Measurements from ENCODE around the gene TRIM69.
"Not testable (repeated sequence)": the region's sequence is repeated elsewhere in the genome, so short reads cannot be mapped to it uniquely, and the experiment has no call there.

TRIM69 gene

DNA sequence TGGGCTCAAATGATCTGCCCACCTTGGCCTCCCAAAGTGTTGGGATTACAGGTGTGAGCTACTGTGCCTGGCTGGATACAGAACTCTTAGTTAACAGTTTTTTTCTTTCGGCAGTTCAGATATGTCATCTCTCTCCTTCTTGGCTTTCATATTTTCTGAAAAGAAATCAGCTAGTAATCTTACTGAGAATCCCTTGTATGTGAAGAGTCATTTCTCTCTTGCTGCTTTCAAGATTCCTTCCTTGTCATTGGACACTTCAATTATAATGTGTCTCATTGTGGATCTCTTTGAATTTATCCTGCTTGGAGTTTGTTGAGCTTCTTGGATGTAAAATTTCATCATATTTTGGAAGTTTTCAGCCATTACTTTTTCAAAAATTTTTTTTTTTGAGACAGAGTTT, 17.0 kb downstream of the TRIM69 start:
- DNase-seq = no peak

- DNase-seq = no peak
Measured at GRCh38 chr15:44763187-44763586, 26.9 kb downstream of the TRIM69 start.

DNA sequence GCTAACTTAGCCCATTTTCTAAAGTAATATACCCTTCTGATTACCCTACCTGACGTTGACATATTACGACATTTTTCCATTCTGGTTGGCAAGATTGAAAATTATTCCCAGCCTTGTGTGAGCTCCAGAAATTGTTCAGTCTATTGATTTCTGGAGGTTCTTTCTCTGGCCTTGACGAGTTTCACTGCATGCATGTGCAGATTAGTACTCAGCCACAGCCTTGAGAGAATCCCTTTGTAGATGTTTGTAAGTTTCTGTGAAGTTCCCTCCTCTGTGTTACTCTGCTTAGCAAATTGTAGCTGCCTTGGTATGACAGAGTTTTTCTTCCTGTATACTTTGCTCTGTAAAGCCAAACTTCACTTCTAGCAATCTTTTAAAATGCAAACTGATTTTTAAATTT, 27.5 kb downstream of the TRIM69 start:
- no peak for DNase-seq

- DNase-seq = no peak
Measured at GRCh38 chr15:44765036-44765435, 28.7 kb downstream of the TRIM69 start.

- no peak for DNase-seq
Measured at GRCh38 chr15:44769521-44769920, 33.2 kb downstream of the TRIM69 start.

DNA sequence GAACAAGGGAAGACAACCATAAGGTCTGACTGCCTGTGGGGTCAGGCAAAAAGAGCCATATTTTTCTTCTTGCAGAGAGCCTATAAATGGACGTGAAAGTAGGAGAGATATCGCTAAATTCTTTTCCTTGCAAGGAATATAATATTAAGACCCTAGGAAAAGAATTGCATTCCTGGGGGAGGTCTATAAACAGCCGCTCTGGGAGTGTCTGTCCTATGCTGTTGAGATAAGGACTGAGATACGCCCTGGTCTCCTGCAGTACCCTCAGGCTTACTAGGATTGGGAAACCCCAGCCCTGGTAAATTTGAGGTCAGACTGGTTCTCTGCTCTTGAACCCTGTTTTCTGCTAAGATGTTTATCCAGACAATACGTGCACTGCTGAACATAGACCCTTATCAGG, 34.4 kb downstream of the TRIM69 start:
- DNase-seq = not testable (repeated sequence)

DNA sequence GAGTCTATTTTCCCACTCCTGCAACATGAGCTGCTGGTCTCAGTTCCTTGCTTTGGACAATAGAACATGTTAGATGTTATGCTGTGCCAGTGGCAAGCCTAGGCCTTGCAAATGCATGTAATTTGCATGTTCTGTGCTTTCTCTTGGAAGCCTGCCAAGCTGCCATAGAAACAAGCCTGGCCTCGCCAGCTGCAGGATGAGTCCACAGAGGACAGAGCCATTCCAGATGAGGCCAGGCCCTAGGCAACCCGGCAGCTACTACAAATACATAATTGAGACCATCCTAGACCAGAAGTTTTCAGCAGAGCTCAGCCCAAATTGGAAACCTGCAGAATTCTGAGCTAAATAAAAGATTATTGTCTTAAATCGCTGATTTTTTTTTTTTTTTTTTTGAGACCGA, 39.6 kb downstream of the TRIM69 start:
- DNase-seq = no peak

DNA sequence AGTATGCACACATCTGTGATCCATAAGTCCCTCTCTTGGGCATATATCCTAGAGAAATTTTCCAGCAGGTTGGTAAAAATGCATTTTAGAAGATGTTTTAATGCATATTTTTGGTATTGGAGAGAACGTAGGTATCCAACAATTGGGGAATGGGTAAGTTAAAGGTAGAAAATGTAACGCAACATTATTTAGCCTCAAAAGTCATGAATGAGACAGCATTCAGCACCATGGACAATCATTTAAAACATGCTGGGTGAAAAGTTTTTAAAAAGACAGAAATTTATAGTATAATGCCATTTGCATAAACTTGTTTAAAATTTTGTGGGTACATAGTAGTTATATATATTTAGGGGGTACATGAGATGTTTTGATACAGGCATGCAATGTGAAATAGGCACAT, 43.4 kb downstream of the TRIM69 start:
- no peak for DNase-seq

- no peak for DNase-seq
Measured at GRCh38 chr15:44780608-44781007, 44.3 kb downstream of the TRIM69 start.

DNA sequence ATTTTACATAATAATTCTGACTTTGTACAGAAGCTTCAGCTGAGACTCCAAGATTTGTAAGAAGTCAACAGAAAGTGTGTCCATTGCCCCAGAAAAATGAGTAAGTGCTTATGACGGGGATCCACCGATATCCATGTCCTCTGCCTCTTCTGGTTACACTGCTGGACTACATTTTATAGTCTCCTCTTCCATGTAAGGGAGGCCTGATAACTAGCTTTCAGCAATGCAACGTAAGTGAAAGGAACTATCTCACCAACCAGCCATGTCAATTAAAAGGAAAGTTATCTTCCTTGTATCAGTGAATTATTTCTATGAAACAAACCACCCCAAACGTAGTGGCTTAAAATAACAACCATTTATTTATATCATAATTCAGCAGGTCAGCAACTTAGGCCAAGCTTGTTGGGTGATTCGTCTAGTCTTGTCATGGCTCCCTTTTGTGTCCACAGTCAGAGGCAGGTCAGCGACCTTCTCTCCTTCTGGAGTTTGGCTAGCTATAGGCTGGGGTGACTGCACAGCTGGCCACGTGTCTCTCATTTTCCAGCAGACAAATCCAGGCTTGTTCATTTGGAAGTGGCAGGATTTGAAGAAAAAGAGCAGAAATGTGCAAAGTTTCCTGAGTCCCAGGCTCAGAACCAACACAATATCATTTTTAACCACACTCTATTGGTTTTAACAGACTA, 44.9 kb downstream of the TRIM69 start:
- no peak for DNase-seq

DNA sequence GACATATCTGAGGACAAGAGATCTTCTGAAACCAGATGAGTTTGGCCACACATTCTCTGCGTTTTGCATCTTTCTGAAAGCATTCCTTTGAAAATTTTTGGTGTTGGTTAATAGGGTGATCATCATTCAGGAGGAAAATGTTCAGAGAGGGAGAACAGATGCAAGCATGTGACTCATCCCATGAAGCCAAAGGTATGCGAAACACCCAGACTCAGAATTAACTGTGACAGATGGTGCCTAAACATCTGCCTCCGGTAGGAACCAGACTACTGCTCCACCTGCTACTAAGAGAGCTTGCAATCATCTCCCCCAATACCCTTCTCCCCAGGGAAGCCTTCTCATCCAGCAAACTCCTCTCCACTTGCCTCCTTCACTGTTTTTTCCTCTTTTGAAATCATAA, 46.2 kb downstream of the TRIM69 start:
- DNase-seq = no peak

DNA sequence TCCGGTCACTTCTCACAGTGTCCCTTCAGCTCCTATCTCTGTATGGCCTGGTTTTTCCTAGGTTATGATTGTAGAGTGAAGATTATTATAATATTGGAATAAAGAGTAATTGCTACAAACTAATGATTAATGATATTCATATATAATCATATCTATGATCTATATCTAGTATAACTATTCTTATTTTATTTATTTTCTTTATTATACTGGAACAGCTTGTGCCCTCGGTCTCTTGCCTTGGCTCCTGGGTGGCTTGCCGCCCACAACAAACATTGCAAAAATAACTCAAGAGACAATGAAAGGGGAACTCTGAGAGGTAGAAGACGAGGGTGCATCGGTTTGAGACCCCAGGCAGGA, 48.6 kb downstream of the TRIM69 start:
- DNase-seq = not testable (repeated sequence)

- no peak for DNase-seq
Measured at GRCh38 chr15:44788748-44789147, 52.4 kb downstream of the TRIM69 start.

DNA sequence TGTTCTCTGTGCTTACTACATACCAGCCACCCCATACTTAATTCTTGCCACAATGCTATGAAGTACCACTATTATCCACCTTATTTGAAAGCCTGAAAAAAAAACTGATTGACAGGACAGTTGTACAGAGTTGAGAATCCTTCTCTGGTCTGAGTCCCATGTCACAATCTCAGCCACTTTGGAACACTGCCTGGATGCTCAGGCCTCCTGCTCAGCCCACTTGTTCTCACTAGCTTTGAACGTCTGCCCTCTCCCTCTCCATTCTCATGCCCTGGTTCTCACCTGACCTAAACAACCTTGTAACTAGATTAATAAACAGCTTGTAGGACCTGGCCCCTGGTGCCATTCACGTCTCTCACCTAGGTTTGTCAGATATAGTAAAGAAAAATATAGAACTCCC, 53.9 kb downstream of the TRIM69 start:
- DNase-seq = no peak

DNA sequence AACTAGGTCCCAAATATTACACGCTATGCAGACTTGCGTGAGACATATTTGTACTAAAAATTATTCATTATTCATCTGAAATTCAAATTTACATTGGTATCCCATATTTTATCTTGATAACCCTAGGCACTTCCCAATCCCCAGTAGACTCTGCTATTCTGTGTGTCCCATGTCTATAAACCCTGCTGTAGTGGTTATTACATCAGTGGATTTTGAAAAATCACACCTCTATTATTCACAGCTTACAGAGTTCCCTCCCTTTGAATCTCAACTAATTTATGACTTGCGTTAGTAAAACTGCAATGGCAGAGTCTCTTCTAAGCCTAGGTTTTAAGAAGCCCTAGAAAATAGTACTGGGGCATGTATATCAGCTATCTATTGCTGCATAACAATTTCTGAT, 54.3 kb downstream of the TRIM69 start:
- DNase-seq = no peak

DNA sequence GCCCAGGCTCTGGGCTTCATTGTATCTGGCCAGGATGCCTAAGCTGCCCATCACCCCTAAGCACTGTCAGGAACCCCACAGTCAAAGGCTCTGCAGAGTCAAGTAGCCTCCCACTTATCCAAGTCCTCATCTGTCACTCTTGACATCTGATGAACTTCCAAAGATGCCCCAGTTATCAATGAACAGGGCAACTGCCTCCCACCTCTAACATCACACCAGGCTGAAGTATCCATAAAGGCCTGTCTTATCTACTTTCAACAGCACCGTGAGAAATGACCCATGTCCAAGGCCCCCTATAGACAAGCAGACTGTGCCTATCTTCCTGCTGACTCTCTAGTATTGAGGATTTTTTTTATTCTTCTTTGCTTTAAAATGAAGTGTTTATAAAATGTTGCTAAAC, 56.4 kb downstream of the TRIM69 start:
- no peak for DNase-seq

- DNase-seq = no peak
Measured at GRCh38 chr15:44794072-44794471, 57.7 kb downstream of the TRIM69 start.

GRCh38 chr15:44796508-44796907, 60.2 kb downstream of the TRIM69 start:
- no peak for DNase-seq

DNA sequence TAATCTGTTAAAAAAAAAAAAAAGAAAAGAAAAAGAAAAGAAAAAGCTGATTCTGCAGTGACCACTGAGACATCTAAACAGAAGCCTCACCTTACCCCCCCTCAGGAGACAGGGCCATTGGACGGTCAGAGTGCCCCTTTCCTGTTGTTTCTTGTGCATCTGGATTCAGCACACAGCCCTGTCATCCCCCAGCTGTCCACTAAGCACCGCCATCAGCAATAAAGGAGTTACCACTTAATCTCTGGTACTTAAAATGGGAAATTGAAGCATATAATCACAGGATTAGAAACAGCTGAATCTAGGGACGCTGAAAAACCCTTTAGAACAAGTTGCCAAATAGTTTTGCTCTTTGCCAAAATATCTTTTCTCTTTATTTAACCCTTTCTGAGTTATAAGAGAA, 62.5 kb downstream of the TRIM69 start:
- DNase-seq = no peak

GRCh38 chr15:44801364-44801763, 65.0 kb downstream of the TRIM69 start:
- no peak for DNase-seq

- no peak for DNase-seq
Measured at GRCh38 chr15:44801797-44802196, 65.5 kb downstream of the TRIM69 start.

DNA sequence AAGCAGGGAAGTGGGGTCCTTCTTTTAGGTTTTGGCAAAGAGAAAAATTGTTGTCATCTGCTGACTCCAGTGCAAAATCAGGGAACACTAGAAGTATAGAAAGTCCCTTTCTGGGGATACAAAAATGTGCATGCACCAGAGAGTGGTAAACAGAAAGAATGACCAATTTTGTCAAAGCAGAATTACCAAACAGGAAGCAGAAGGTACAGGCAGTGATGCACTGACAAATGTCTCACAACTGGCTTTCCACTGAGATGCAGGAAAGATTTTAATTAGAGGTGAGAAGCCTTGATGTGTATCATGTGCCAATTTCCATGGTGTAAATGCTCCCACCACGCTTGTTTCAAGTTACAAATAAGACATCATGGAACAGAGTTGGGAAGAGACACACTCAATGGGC, 66.0 kb downstream of the TRIM69 start:
- no peak for DNase-seq

DNA sequence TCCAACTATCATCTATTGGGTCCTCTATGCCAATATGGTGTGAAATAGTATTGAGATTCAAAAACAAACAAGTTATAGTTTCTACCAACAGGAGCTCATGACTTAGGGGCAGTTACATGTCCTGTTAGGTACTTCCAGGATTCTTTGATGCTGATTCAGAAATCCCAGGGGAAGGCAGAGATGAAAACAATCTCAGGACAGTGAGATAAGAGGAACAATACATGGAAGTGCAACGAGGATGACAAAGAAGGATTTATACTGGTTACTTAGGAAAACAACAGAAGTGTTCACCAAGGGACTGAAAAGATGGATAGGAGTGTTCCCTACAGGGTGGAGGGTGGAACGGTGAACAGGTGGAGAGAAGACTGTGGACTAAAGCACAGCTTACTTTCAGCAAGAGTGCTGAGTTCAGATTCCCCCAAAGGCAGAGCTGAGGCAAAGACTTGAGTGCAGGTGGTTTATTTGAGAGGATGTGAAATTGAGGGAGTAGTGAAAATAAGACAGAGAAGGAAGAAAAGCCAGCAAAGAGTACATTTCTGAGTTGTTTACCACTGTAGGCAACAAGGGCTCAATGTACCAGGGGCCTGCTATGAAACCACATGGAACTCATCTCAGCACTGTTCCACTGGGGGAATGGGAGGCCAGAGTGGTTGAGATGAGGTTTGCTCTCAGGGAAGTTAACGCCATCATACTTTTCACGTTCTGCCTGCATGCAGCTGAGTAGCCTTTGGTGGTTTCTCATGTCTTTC, 68.1 kb downstream of the TRIM69 start:
- no peak for DNase-seq

DNA sequence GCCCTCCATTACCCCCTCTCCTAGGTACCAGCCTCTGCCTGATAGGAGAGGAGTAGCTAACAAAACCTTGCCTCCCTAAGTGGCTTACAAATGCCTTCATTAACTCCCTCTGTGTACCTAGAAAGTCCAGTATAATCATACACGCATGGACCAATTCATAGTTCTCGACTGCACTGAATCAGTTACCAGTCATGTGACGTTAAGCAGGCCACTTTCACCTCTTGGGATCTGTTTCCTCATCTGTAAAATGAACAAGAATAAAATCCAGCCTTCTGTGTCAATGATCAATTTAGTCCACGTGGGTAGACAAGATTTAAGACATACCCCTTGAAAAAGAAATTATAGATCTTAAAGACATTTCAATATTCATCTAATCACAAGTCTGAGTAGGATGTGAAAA, 72.2 kb downstream of the TRIM69 start:
- DNase-seq = no peak

DNA sequence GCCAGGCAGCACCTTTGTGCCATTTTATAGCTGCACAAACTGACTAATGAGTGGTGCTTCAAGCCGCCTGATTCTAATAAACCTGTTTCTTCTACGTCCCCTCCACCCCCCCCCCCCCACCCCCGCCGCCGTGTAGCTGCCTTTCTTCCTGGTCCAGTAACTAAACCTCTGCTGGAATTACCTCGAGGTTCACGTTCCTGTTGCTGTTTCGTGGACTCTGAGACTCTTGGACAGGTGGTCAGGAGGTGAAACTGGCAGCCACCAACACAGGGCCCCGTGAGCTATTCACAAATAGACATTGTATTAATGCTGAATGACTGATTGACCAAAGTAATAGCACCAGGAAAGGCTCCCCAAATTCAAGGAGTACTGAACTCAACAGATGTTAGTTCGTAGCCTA, 73.9 kb downstream of the TRIM69 start:
- DNase-seq = no peak
